Chondrocyte (in vitro differentiated cells): ENCODE data around the gene DUSP2. TPM values are rescaled to one million over a fixed set of nuclear protein-coding genes. Genes with fewer than 3 reads are reported as not detected.

Experiments used
- DNase-seq: peaks from one replicate; pipeline ENCODE4 v3.0.0; 2021; ENCODE audit warnings: mixed read lengths, low spot score
- H3K27ac Mint-ChIP-seq: one replicate; pipeline ENCODE4 v1.8.0; 2021; ENCODE audit warnings: mild to moderate bottlenecking, moderate library complexity, mixed read lengths; ENCODE audit not compliant: unreplicated experiment
- H3K27me3 Mint-ChIP-seq: 2 replicates; pipeline ENCODE4 v1.8.0; 2021; ENCODE audit warnings: low read depth, mixed read lengths
- H3K36me3 Mint-ChIP-seq: 2 replicates; pipeline ENCODE4 v1.8.0; 2021; ENCODE audit warnings: low read depth, mixed read lengths
- H3K4me1 Mint-ChIP-seq: 2 replicates; pipeline ENCODE4 v1.8.0; 2021; ENCODE audit warnings: low read depth, mild to moderate bottlenecking, mixed read lengths
- H3K4me3 Mint-ChIP-seq: one replicate; pipeline ENCODE4 v1.8.0; 2021; ENCODE audit warnings: mild to moderate bottlenecking, moderate library complexity, mixed read lengths; ENCODE audit not compliant: unreplicated experiment
- H3K9me3 Mint-ChIP-seq: 2 replicates; pipeline ENCODE4 v1.8.0; 2021; ENCODE audit warnings: low read depth, mixed read lengths
- CTCF ChIP-seq: fragments of 200-600 bp; sonication (generic); IDR thresholded peaks from 2 replicates; pipeline ENCODE4 v1.5.0; 2021; ENCODE audit warnings: antibody characterized with exemption, mild to moderate bottlenecking, moderate library complexity
- total RNA-seq: library from RNA; stranded (reverse); gene quantifications from 3 replicates; pipeline ENCODE4 v1.2.1, GENCODE V29; 2021

DUSP2 gene
- total RNA-seq, 1 donor from 2014 or later = 1.1 TPM

DNA sequence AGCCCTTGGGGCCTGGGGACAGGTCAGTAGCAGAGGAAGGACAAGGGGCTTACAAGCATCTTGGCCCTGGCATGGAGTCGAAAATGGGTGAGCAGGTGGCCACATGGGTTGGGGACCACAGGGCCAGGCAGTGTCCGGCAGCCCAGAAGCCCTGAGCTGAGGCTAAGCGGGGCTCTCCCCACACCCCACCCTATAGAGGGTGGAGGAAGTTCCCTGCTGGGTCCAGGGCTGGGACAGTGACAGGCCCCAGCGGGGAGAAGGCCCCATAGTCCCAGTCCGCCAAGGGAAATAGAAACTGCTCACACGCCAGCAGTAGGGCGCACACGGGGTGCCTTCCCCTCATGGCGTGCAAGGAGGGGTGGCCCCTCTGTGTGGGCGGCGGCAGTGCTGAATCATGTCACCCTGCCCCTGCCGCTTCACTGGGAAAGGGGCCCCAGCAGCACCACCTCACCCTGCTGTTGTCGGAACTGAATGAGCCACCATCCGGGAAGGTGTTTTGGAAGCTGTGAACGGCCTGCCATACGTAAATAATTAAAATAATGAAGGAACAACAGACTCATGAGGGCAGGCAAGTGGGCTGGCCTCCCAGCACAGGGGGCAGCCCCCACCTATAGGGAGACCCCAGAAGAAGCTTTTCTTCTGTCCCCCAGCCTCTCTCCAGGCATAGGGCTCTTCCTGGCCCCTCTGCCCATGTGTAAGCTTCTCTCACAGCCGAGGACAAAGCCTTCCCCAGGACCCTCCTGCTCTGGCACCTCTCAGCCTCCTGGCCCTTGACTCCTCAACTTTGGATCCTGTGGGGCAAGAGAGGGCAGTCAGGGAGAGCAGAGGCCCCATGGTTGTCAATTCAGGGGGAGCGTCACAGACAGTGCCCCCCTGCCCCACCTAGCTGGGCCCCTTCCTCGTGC, 12.7 kb upstream of the DUSP2 start:
- Mint-ChIP-seq H3K4me1 (peaks cover 4% of the 10 kb centered on the region), H3K27ac (no peak overlapping the region), H3K36me3 (no peaks in the 10 kb centered on the region), H3K27me3 (peaks cover 8% of the 10 kb centered on the region), H3K4me3 (no peak overlapping the region), H3K9me3 (peaks cover 4% of the 10 kb centered on the region)
- no peak for TF ChIP-seq CTCF
- DNase-seq = peak; percentile 68

DNA sequence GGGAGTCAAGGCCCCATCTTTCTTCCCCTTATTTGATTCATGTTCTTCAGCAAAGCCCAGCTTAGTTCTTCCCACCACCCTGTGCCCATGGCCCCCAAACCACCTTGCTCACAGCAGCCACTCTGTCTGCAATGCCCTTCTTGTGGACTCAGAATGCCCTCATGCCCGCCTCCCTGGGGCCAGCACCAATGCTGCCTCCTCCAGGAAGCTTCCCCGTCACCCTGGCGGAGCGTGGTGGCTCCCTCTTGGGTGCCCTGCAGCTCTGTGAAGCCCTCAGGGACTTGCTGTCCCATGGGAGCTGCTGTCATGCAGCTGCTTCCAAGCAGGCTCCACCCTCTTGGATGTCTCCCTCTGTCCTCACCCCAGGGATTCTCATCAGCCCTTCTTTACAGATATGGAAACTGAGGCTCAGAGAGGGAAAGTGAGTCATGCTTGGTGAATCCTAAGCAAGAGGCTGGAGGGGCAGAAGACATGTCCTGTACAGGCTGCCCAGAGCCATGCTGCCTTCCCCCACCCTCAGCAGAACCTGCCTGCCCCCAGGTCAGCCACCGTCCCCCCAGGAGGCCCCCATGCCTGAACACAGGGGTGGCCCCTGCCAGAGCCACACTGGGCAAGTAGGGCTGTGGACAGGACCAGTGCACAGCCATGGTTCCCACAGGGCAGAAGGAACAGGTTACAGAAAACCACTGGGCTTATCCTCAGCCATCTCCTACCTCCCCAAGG, 11.8 kb upstream of the DUSP2 start:
- H3K27me3 Mint-ChIP-seq = peaks cover 8% of the 10 kb centered on the region
- peaks cover 4% of the 10 kb centered on the region for H3K9me3 Mint-ChIP-seq
- no peak overlapping the region for H3K27ac Mint-ChIP-seq
- H3K4me1 Mint-ChIP-seq = peaks cover 4% of the 10 kb centered on the region
- H3K4me3 Mint-ChIP-seq = no peak overlapping the region
- peak; percentile 81 for DNase-seq
- H3K36me3 Mint-ChIP-seq = no peaks in the 10 kb centered on the region
- TF ChIP-seq CTCF = no peak

GRCh38 chr2:96156011-96156820, 11.0 kb upstream of the DUSP2 start:
- Mint-ChIP-seq H3K4me1 (no peaks in the 10 kb centered on the region), H3K27ac (no peak overlapping the region), H3K27me3 (peaks cover 8% of the 10 kb centered on the region), H3K9me3 (peaks cover 4% of the 10 kb centered on the region), H3K4me3 (no peak overlapping the region), H3K36me3 (no peaks in the 10 kb centered on the region)
- TF ChIP-seq CTCF = no peak
- peak; percentile 48 for DNase-seq

- no peaks in the 10 kb centered on the region for H3K4me1 Mint-ChIP-seq
- H3K36me3 Mint-ChIP-seq = no peaks in the 10 kb centered on the region
- H3K27ac Mint-ChIP-seq = no peak overlapping the region
- no peak for TF ChIP-seq CTCF
- H3K27me3 Mint-ChIP-seq = peaks cover 8% of the 10 kb centered on the region
- no peaks in the 10 kb centered on the region for H3K9me3 Mint-ChIP-seq
- no peak overlapping the region for H3K4me3 Mint-ChIP-seq
- peak; percentile 71 for DNase-seq
These were observed 9.5 kb upstream of the DUSP2 start for GRCh38 chr2:96154506-96155380.
